GM19438 (cell line): ENCODE measurements around the gene AP1G2.
"Not testable (repeated sequence)": the region's sequence is repeated elsewhere in the genome, so short reads cannot be mapped to it uniquely, and the experiment has no call there.

Experiments used
- ATAC-seq: cut with Tn5 transposase; IDR thresholded peaks from one replicate; pipeline ENCODE4 v1.9.1; 2021; ENCODE audit warnings: low read depth; ENCODE audit not compliant: unreplicated experiment

Gene AP1G2

DNA sequence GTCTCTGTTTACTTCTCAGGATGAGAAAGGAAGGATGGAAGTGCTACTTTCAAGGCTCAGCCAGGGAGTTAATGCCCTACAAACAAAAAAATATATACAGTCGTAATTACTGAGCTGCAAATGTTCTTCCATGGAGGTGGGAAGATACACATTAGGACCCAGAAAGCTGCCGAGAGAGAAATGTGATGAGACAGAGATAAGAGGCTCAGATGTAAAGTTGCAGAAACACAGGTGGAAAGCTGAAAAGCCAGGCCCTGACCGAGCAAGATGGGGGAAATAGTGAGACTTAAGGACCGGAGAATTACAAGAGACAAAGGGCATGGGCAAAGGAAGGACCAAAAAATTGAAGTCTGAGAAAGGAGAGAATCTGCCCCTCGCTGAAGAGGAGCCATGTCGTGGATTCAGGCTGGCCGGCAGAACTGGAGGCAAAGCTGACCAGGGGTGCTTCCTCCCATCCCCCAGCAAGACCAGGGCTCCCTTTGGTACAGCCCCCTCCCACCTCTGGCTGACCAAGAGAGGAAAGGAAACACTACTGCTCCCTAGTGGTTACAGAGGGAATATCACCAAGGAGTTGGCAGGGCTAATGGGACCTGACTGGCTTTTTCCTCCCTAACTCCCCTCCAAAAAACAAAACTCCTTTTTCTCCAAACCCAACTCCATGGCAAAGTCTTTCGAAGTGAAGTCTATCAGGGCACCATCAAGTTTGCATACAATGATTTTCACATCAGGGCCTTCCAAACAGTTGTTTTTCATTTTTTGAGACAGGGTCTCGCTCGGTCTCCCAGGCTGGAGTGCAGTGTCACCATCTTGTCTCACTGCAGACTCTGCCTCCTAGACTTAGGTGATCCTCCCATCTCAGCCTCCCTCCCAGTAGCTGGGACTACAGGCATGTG, 28.1 kb downstream of the AP1G2 start:
- no peak for ATAC-seq

DNA sequence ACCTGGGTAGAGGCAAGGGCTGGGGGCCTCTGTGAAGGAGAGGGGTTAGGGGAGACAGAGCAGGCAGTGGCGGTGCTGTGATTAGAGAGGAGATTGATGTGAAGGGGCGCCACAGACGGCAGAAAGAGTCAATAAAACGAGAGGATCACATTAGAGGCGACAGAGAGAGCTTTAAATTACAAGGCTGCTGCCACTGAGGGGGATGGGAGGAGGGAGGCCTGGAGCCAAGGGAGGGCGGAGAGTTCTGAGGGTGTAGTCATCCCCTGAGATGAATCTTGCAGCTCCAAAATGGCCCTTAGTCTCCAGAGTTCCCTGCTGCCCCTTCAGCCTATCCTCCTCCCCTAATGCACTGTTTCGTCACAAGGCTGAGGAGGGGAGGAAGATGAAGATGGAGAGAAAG, 28.8 kb downstream of the AP1G2 start:
- no peak for ATAC-seq

GRCh38 chr14:23538050-23538718, 29.4 kb downstream of the AP1G2 start:
- ATAC-seq: no peak

GRCh38 chr14:23537351-23538049, 30.1 kb downstream of the AP1G2 start:
- ATAC-seq: no peak

GRCh38 chr14:23536906-23537305, 30.7 kb downstream of the AP1G2 start:
- ATAC-seq: not testable (repeated sequence)

GRCh38 chr14:23536494-23536893, 31.1 kb downstream of the AP1G2 start:
- no peak for ATAC-seq

GRCh38 chr14:23535943-23536342, 31.6 kb downstream of the AP1G2 start:
- no peak for ATAC-seq

DNA sequence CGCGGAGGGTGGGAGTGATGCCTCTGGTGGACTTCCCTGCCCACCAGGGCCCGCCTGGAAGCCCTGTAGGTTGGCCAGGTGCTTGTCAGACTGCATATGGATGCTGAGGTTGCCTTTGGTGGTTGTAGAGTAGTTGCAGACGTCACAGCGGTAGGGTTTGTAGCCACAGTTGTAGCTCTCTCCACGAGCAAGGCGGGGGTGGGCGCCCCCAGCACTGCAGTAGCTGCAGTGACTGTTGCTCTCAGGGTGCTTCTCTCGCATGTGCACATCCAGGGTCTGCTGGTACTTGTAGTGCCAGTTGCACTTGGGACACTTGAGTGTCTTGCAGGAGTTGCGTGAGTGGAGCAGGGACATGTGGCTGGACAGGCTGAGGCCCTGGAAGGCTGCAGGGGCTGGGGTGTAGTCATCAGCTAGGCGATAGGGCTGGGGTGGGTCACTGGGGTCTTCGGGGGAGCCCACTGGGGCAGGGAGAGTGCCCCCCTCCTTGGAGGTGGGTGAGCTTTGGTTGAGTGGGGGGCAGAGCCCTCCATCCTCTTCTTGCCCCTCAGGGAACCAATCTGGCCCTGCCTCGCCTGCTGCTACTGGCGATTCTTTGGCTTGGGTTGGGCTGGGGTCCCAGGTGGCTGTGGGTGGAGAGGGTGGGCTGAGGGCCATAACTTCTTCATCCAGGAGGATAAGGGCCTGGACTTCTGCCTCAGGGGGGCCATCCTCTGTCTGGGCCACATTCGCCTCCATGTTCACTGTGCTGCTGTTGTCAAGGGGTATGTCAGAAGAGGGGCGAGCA, 33.7 kb downstream of the AP1G2 start:
- ATAC-seq: no peak

DNA sequence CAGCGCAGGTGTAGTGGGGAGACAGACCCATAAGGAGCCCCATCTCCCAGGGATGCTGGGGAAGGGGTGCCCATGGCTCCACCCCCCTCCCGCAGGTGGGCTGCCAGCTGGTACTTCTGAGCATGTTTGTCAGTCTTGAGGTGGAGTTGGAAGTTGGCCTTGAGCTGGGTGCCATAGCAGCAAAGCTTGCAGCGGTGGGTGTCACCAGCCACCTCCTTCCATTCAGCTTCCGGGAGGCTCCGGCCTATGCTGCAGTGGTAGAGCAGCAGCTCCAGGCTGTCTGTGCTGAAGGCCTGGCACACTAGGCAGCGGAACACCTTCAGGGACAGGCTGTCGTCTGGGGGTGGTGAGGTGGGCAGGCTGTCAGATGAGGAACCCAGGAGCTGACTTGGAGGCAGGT, 34.9 kb downstream of the AP1G2 start:
- no peak for ATAC-seq

- no peak for ATAC-seq
Observed at GRCh38 chr14:23531391-23531790, 36.2 kb downstream of the AP1G2 start.

GRCh38 chr14:23530375-23531055, 37.1 kb downstream of the AP1G2 start:
- ATAC-seq: no peak

- no peak for ATAC-seq
Observed at GRCh38 chr14:23529016-23529415, 38.6 kb downstream of the AP1G2 start.

DNA sequence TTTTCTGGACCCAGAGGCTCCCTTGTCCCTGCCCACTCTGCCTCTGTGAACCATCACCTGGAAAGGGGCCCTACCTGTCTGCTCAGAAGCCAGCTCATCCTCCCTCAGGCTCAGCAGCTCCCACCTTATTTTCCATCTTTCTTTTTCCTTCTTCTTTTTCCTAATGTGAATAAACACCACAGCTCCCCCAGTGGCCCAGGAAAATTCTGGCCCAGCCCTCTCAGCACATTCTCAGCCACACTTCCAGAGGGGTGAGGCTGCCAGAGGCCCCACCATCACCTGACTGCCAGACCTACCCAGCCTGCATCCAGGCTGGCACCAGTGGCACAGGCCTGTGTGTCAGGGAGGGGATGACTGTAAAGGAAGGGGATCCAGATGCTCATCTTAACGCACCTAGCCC, 39.0 kb downstream of the AP1G2 start:
- no peak for ATAC-seq

DNA sequence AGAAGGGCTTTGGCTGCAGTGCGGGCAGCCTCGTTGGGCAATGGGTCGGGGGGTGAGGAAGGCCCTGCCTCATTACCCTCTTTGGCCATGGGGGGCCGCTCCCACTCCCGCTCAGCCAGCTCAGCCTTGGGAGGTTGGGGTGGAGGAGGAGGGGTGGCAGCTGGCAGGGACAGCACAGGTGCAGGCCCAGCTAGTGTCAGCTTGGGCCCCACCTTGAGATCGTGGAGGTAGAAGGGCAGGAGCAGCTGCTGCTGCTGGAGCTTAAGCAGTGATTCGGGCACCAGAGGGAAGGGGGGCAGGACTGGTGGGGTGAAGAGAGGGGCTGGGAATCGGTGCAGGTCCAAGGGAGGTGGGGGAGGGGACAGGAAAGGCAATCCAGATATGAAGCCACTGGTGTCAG, 42.0 kb downstream of the AP1G2 start:
- no peak for ATAC-seq

GRCh38 chr14:23524954-23525353, 42.6 kb downstream of the AP1G2 start:
- ATAC-seq: no peak

DNA sequence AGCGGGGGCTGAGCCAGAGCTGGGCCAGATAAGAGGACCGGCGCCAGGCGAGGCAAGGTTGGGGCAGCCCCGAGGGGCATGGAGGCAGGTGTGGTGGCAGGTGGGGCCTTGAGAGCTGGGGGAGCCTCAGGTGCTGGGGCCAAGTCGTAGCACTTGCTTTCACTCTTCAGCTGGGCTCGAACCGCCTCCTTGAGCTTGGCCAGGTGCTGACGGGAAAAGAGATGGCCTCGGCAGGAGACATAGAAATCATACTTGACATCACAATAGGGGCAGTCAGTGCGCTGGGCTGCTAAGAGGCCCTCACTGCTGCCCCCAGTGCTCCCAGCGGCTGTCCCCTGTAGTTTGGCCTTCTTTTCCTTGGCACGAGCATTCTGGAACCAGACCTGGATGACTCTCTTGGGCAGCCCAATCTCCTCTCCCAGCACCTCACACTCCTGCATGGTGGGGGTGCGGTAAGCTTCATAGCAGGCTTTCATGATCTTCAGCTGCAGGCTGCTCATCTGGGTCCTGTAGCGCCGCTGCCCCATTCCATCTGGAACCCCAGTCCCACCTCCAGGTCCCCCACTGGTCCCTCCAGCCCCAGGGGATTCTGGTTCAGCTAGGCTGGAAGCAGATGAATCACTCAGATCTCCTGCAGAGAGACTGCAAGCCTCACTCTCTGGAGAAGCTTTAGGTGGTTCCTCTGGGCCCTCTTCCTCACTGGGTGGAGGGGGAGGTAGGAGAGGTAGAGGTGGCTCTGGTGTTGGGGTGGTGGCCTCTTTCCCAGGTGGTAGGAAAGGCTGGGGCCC, 44.2 kb downstream of the AP1G2 start:
- no peak for ATAC-seq

DNA sequence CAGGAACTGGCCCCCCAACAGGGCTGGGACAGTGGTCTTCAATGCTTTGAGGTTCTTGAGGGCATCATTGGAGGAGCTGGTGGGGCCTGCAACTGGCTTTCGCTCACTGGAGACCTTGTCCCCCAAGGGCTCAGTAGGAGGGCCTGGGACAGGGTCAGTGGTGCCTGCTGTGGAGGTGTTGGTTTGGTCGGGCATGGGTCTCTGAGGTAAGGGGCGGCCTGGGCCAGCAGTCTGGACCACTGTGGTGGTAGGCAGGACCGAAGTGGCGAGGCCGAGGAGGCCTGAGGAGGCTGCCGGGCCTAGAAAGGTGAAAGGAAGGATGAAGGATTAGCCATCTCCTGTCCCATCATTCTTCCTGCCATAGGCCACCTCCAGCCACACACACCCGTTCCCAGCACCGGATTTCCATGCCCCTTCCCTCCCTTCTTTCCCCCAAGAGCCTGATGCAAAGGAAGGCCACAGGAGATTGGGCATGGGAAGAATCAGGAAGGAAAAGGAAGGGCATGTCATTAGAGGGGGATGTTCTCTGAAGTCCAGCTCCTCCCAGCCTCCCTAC, 44.9 kb downstream of the AP1G2 start:
- ATAC-seq: no peak

GRCh38 chr14:23521785-23522640, 45.6 kb downstream of the AP1G2 start:
- no peak for ATAC-seq
